ENCODE measurements around the gene NUCB1. TPM values are rescaled to one million over a fixed set of nuclear protein-coding genes. Genes with fewer than 3 reads are reported as not detected.

The NUCB1 gene
- polyA plus RNA-seq: 28.0 and 39.6 TPM in 2 replicates

DNA sequence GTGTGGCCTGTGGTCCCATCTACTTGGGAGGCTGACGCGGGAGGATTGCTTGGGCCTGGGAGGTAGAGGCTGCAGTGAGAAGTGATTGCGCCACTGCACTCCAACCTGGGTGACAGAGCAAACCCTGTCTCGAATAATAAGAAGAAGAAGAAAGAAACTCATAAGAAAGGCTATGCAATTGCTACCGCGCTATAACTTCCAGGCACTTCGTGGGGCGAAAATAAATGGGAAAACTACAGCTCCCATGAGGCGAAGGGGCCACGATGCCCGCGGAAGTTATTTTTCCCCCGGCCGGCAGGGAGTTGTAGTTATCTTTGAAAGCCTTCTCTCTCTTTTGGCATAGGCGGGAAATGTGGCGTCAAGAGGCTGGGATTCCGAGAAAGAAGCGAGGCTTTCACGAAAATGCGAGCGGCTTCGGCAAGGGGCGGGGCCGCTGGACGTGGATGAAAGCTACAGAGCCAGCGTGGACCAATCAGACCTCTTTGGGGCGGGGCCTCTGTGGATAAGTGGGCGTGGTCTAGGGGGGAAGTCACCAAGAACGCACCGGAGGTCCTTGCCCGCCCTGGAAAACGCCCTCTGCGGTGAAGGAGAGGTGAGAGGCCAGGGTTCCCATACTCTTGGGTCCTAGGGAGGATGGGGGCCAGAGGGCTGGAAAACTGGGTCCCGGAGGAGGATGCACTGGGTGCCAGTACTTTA lies at the start of gene NUCB1:
Gene NUCB1 (plus strand): TSS at position 532 of the 696 bp plus-strand sequence. CDS start 485 bp downstream, outside the sequence.

DNA sequence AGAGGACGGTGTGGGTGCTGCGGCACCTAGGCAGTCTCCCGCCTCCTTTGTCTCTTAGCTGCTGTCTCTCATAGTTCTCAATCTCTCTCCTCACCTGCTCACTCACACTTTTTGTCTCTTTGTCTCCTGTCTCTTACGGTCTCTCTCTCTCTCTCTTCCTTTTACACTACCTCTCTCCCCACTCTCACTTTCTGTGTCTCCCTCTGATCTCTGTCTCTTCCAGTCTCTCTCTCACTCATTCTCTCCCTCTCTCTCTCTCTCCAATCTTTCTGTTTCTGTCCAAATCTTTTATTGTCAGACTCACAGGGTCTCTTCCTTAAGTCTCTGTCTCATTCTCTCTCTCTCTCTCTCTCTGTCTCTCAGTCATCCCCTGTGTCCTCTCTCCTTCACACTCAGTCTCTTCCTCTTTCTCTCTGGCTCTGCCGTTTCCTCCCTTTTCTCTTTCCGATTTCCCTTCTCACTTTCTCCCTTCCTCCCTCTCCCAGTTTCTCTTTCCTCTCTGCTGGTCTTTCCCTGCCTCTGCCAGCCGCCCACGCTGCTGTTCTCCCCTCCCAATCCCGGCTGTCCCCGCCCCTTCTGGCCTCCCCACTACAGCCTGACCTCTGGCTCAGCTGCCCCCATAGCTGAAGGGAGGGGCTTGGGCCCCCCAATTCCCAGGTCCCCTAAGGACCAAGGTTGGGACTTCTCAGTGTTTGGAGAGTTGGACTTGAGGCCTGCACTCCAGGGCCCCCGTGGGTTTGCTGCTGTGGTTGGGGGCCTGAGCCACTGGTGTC lies 31.8 kb upstream of the NUCB1 start, which contains the start of gene PLEKHA4:
Gene PLEKHA4 (minus strand): TSS at position 504 of the 773 bp plus-strand sequence. CDS start 997 bp downstream, outside the sequence.

DNA sequence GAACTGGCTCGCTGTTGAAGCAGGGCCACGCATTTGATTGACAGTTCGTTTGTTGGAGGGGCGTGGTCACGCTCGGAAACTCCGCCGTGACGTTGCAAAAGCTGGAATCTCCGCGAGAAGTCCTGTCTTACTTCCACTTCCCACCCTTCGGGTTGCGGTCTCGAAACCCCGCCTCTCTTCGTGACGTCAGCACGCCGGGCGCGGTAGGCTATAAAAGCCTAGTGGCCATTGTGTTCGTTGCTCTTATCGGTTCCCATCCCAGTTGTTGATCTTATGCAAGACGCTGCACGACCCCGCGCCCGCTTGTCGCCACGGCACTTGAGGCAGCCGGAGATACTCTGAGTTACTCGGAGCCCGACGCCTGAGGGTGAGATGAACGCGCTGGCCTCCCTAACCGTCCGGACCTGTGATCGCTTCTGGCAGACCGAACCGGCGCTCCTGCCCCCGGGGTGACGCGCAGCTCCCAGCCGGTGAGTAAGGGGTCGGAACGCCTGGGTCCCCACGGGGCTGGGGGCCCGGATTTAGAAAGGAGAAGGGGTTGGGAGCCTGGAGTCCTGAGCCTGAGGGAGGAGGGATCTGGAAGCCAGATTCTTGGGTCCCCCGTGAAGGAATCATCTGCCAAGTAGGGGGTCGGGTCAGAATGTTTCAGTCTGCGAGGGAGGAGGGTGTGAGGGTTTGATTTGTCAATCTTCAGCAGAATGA lies 27.8 kb upstream of the NUCB1 start, which contains the start of gene PPP1R15A:
Gene PPP1R15A (plus strand): TSS at position 240 of the 702 bp plus-strand sequence. CDS start 813 bp downstream, outside the sequence.

DNA sequence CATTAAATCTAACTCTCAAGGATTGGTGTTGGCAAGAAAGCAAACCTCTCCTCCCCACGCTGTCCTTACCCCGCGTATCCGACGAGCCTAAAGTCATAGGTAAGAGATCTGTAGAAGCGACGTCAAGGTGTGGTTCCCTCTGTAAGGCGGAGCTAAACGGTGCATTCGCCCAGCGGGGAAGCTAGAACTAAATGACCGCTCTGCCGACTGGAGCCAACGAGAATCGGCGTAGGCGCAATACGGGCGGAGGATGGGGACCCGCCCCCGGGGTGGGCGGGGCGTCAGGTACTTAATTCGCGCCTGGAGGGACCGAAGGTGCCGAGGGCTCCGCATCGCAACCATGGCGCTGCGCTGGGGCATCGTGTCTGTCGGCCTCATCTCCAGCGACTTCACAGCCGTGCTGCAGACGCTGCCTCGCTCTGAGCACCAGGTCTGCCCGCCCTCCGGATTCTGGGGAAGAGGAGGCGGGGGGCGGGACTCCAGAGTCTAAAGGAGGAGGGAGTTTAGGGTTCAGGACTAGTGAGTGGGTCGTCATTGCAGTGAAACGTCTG lies 33.3 kb downstream of the NUCB1 start, which contains the start of gene DHDH:
Gene DHDH (plus strand): TSS at position 318 of the 551 bp plus-strand sequence. CDS start 23 bp downstream, at position 341.

DNA sequence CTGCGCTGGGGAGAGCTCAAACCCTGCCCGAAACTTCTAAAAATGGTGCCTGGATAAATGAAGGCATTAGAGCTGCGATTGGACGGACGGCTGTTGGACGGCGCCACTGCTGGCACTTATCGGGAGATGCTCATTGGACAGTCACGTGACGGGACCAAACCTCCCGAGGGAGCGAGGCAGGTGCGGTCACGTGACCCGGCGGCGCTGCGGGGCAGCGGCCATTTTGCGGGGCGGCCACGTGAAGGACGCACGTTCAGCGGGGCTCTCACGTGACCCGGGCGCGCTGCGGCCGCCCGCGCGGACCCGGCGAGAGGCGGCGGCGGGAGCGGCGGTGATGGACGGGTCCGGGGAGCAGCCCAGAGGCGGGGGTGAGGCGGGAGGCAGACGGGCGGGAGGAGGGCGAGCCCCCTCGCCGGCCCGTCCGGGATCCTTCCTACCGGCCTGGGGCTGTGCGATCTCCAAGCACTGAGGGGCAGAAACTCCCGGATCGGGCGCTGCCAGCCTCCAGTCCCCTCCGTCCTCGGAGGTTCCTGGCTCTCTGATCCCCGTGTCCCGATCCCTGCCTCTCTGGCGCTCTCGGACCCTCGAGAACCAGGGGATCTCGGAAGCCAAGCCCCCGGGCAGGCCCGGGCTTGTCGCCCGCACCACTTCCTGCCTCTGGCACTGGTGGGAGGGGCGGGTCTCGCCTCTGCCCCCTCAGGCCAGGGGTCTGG lies 54.6 kb downstream of the NUCB1 start, which contains the start of gene BAX:
Gene BAX (plus strand): TSS at position 281 of the 713 bp plus-strand sequence. CDS start 54 bp downstream, at position 335.

DNA sequence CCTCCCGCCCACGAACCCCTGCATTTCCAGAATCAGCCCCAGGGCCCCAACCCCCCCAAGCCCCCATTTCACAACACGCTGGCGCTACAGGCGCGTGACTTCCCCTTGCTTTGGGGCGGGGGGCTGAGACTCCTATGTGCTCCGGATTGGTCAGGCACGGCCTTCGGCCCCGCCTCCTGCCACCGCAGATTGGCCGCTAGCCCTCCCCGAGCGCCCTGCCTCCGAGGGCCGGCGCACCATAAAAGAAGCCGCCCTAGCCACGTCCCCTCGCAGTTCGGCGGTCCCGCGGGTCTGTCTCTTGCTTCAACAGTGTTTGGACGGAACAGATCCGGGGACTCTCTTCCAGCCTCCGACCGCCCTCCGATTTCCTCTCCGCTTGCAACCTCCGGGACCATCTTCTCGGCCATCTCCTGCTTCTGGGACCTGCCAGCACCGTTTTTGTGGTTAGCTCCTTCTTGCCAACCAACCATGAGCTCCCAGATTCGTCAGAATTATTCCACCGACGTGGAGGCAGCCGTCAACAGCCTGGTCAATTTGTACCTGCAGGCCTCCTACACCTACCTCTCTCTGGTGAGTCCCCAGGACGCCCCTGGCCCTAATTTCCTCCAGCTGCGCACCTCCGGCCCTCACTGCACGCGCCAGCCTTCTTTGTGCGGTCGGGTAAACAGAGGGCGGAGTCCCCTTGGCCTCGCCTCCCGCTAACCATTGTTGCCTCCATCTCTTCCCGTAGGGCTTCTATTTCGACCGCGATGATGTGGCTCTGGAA lies 65.1 kb downstream of the NUCB1 start, which contains the start of gene FTL:
Gene FTL (plus strand): TSS at position 270 of the 766 bp plus-strand sequence. CDS start 199 bp downstream, at position 469.

Other genes starting within 250 kb of the NUCB1 start
- 0.16 TPM in 1 of 2 replicates, not detected in the other for gene NTN5, start 227.3 kb upstream of the NUCB1 start, polyA plus RNA-seq
- gene FUT2, start 204.3 kb upstream of the NUCB1 start, polyA plus RNA-seq: 0.13 and 0.17 TPM in 2 replicates
- gene MAMSTR, start 180.6 kb upstream of the NUCB1 start, polyA plus RNA-seq: 1.0 and 1.9 TPM in 2 replicates
- 0.25 and 1.0 TPM in 2 replicates for gene RASIP1, start 159.7 kb upstream of the NUCB1 start, polyA plus RNA-seq
- gene IZUMO1, start 153.4 kb upstream of the NUCB1 start, polyA plus RNA-seq: 1.9 TPM in 1 of 2 replicates, not detected in the other
- 0.06 TPM in 1 of 2 replicates, not detected in the other for gene FUT1, start 147.7 kb upstream of the NUCB1 start, polyA plus RNA-seq
- gene FGF21, start 144.8 kb upstream of the NUCB1 start, polyA plus RNA-seq: not detected in 2 replicates
- gene BCAT2, start 89.3 kb upstream of the NUCB1 start, polyA plus RNA-seq: 5.8 and 6.6 TPM in 2 replicates
- 12.4 and 12.5 TPM in 2 replicates for gene HSD17B14, start 63.8 kb upstream of the NUCB1 start, polyA plus RNA-seq
- not detected in 2 replicates for gene PLEKHA4, start 31.7 kb upstream of the NUCB1 start, polyA plus RNA-seq
- 1.7 TPM in 1 of 2 replicates, not detected in the other for gene PPP1R15A, start 27.9 kb upstream of the NUCB1 start, polyA plus RNA-seq
- not detected in 2 replicates for gene TULP2, start 1.6 kb upstream of the NUCB1 start, polyA plus RNA-seq
- not detected in 2 replicates for gene DHDH, start 33.4 kb downstream of the NUCB1 start, polyA plus RNA-seq
- 1.0 TPM in 1 of 2 replicates, not detected in the other for gene BAX, start 54.6 kb downstream of the NUCB1 start, polyA plus RNA-seq
- gene FTL, start 65.0 kb downstream of the NUCB1 start, polyA plus RNA-seq: 471 and 609 TPM in 2 replicates
- gene GYS1, start 93.0 kb downstream of the NUCB1 start, polyA plus RNA-seq: 1.3 and 1.4 TPM in 2 replicates
- gene RUVBL2, start 93.6 kb downstream of the NUCB1 start, polyA plus RNA-seq: 40.7 and 53.3 TPM in 2 replicates
- gene LHB, start 116.8 kb downstream of the NUCB1 start, polyA plus RNA-seq: not detected in 2 replicates
- gene CGB3, start 124.0 kb downstream of the NUCB1 start, polyA plus RNA-seq: not detected in 2 replicates
- not detected in 2 replicates for gene CGB2, start 131.6 kb downstream of the NUCB1 start, polyA plus RNA-seq
- gene CGB1, start 136.6 kb downstream of the NUCB1 start, polyA plus RNA-seq: not detected in 2 replicates
- gene CGB5, start 143.5 kb downstream of the NUCB1 start, polyA plus RNA-seq: not detected in 2 replicates
- gene CGB8, start 148.8 kb downstream of the NUCB1 start, polyA plus RNA-seq: not detected in 2 replicates
- not detected in 2 replicates for gene CGB7, start 157.4 kb downstream of the NUCB1 start, polyA plus RNA-seq
- not detected in 2 replicates for gene NTF4, start 164.5 kb downstream of the NUCB1 start, polyA plus RNA-seq
- not detected in 2 replicates for gene KCNA7, start 172.4 kb downstream of the NUCB1 start, polyA plus RNA-seq
- gene SNRNP70, start 185.1 kb downstream of the NUCB1 start, polyA plus RNA-seq: 6.3 and 7.5 TPM in 2 replicates
- 34.2 and 35.7 TPM in 2 replicates for gene LIN7B, start 214.1 kb downstream of the NUCB1 start, polyA plus RNA-seq
- 4.2 TPM in 1 of 2 replicates, not detected in the other for gene C19orf73, start 218.8 kb downstream of the NUCB1 start, polyA plus RNA-seq
- 1.2 and 9.4 TPM in 2 replicates for gene PPFIA3, start 219.2 kb downstream of the NUCB1 start, polyA plus RNA-seq